GM23338 (cell line): Measurements from ENCODE around the gene BRD3. TPM values are rescaled to one million over a fixed set of nuclear protein-coding genes. Genes with fewer than 3 reads are reported as not detected.

ENCODE experiments used
- ATAC-seq: fragments of 200-7000 bp; cut with Tn5 transposase; 3 replicates; pipeline ENCODE4 v1.9.1; 2020
- DNase-seq: peaks from one replicate; pipeline ENCODE4 v3.0.0-alpha.2; 2015; ENCODE audit warnings: low spot score
- H2AFZ ChIP-seq: fragments of 200-600 bp; sonication (generic); 2 replicates; pipeline ENCODE4 v1.8.0; 2016; ENCODE audit warnings: antibody characterized with exemption, mild to moderate bottlenecking, moderate library complexity
- H3F3A ChIP-seq: fragments of 200-600 bp; sonication (generic); replicated peaks from 2 replicates; pipeline ENCODE4 v1.8.0; 2017; ENCODE audit warnings: antibody characterized with exemption, mixed run types, low read depth
- H3K27ac ChIP-seq: fragments of 200-600 bp; sonication (generic); 2 replicates; pipeline ENCODE4 v1.6.1; 2016; ENCODE audit warnings: low read depth
- H3K27me3 ChIP-seq: fragments of 200-600 bp; sonication (generic); 2 replicates; pipeline ENCODE4 v1.8.0; 2016; ENCODE audit warnings: mild to moderate bottlenecking, mixed run types, moderate library complexity; ENCODE audit not compliant: insufficient read depth
- H3K36me3 ChIP-seq: fragments of 200-600 bp; sonication (generic); 2 replicates; pipeline ENCODE4 v1.8.0; 2016; ENCODE audit warnings: mild to moderate bottlenecking; ENCODE audit not compliant: insufficient read depth
- H3K4me1 ChIP-seq: fragments of 200-600 bp; sonication (generic); 2 replicates; pipeline ENCODE4 v1.8.0; 2016; ENCODE audit warnings: mild to moderate bottlenecking, moderate library complexity; ENCODE audit not compliant: insufficient read depth
- H3K4me2 ChIP-seq: fragments of 200-600 bp; sonication (generic); 2 replicates; pipeline ENCODE4 v1.7.1; 2017; ENCODE audit warnings: mixed run types
- H3K4me3 ChIP-seq: fragments of 200-600 bp; sonication (generic); 2 replicates; pipeline ENCODE4 v1.6.1; 2016; ENCODE audit warnings: mixed run types
- H3K79me2 ChIP-seq: fragments of 200-600 bp; sonication (generic); replicated peaks from 2 replicates; pipeline ENCODE4 v1.8.0; 2017; ENCODE audit warnings: mild to moderate bottlenecking; ENCODE audit not compliant: insufficient read depth
- H3K9me2 ChIP-seq: fragments of 200-600 bp; sonication (generic); 2 replicates; pipeline ENCODE4 v1.8.0; 2017; ENCODE audit not compliant: insufficient read depth
- H4K20me1 ChIP-seq: fragments of 200-600 bp; sonication (generic); replicated peaks from 2 replicates; pipeline ENCODE4 v1.8.0; 2017; ENCODE audit warnings: mild to moderate bottlenecking; ENCODE audit not compliant: insufficient read depth
- H3K27ac Mint-ChIP-seq: 2 replicates; pipeline ENCODE4 v1.8.0; 2020; ENCODE audit warnings: inconsistent platforms, mild to moderate bottlenecking, moderate library complexity, mixed read lengths
- H3K27me3 Mint-ChIP-seq: 3 replicates; pipeline ENCODE4 v1.8.0; 2022; ENCODE audit warnings: low read depth, mild to moderate bottlenecking, moderate library complexity, mixed read lengths, inconsistent platforms; ENCODE audit not compliant: insufficient read depth, poor library complexity
- H3K36me3 Mint-ChIP-seq: 3 replicates; pipeline ENCODE4 v1.8.0; 2021; ENCODE audit warnings: low read depth, mild to moderate bottlenecking, inconsistent platforms, moderate library complexity, mixed read lengths
- H3K4me1 Mint-ChIP-seq: 3 replicates; pipeline ENCODE4 v1.8.0; 2020; ENCODE audit warnings: mild to moderate bottlenecking, inconsistent platforms, mixed read lengths
- H3K4me3 Mint-ChIP-seq: 3 replicates; pipeline ENCODE4 v1.8.0; 2021; ENCODE audit warnings: moderate library complexity, mild to moderate bottlenecking, inconsistent platforms, mixed read lengths
- H3K9me3 Mint-ChIP-seq: 3 replicates; pipeline ENCODE4 v1.8.0; 2020; ENCODE audit warnings: moderate library complexity, mild to moderate bottlenecking, inconsistent platforms, mixed read lengths
- NANOG ChIP-seq: IDR thresholded peaks from 2 replicates; pipeline ENCODE4 v1.6.1; 2016; ENCODE audit warnings: antibody characterized with exemption, borderline replicate concordance
- polyA plus RNA-seq: library from polyadenylated mRNA; unstranded; fragments of >200 nt; fragmentation: Nextera tagmentation; extraction: Ambion mirVana; gene quantifications from 2 replicates; pipeline ENCODE4 v1.2.1, GENCODE V29; 2016
- total RNA-seq: library from RNA; depleted of rRNA; stranded (reverse); fragments of >200 nt; shearing (Covaris generic); gene quantifications from 2 replicates; pipeline ENCODE4 v1.2.3, GENCODE V29; 2014
- TF ChIP-seq, protein P1 (sequence below), 2 experiments: fragments of 200-600 bp in 1 of 2; sonication (generic) in 1 of 2; conservative IDR thresholded peaks; 2 replicates each; pipeline versions ENCODE4 v1.5.1 to v1.6.1; 2016 to 2017; ENCODE audit warnings: antibody characterized with exemption in 2 of 2, low read depth in 2 of 2, mild to moderate bottlenecking in 2 of 2, moderate library complexity in 1 of 2
- TF ChIP-seq, protein P2 (sequence below): IDR thresholded peaks from one replicate; pipeline ENCODE4 v1.6.1; 2018; ENCODE audit warnings: antibody characterized with exemption; ENCODE audit not compliant: unreplicated experiment
- TF ChIP-seq, protein P3 (sequence below): fragments of 250-450 bp; sonication (Bioruptor Pico); IDR thresholded peaks from 2 replicates; pipeline ENCODE4 v1.5.0; 2020; ENCODE audit warnings: mild to moderate bottlenecking, moderate library complexity
- TF ChIP-seq, protein P4 (sequence below): IDR thresholded peaks from 2 replicates; pipeline ENCODE4 v1.6.1; 2016; ENCODE audit warnings: antibody characterized with exemption

The BRD3 gene
- total and polyA plus RNA-seq, 2 experiments from 2014 or later = 46.0 to 88.0 TPM

DNA sequence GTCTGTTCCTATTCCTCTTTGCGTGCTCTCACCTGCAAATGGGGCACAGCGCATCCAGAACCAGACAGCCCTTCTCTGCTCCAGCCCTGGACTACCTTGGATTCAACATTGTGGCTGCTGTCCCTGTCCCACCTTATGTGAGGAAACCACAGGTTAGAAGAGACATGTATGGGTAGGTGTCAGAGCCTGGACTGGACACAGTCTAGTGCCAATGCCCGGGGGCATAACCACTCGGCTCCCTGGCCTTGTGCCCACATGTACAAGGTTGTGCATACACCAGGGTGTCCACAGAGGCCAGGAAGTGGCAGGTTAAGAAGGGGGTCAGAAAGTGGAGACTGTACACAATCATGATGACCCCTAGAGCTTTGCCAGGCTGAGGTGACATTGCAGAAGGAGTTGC lies 22.1 kb upstream of the BRD3 start:
- peaks cover 4% of the 10 kb centered on the region; the same call in 1 of the 3 replicates for H3K4me1 Mint-ChIP-seq
- H3K27me3 ChIP-seq = no peaks in the 10 kb centered on the region
- no peak overlapping the region for H3K27ac ChIP-seq
- no peak overlapping the region for H2AFZ ChIP-seq
- H3K27me3 Mint-ChIP-seq = peaks cover 11% of the 10 kb centered on the region
- 0 out of 2 replicates have a peak, but pooled peaks cover 4% of the 10 kb centered on the region for H3F3A ChIP-seq
- no peak overlapping the region for H3K27ac Mint-ChIP-seq
- H4K20me1 ChIP-seq = no peaks in the 10 kb centered on the region
- H3K4me2 ChIP-seq = no peak overlapping the region
- no peak overlapping the region for H3K4me3 Mint-ChIP-seq
- H3K36me3 ChIP-seq = no peaks in the 10 kb centered on the region
- TF ChIP-seq, protein P1, sequence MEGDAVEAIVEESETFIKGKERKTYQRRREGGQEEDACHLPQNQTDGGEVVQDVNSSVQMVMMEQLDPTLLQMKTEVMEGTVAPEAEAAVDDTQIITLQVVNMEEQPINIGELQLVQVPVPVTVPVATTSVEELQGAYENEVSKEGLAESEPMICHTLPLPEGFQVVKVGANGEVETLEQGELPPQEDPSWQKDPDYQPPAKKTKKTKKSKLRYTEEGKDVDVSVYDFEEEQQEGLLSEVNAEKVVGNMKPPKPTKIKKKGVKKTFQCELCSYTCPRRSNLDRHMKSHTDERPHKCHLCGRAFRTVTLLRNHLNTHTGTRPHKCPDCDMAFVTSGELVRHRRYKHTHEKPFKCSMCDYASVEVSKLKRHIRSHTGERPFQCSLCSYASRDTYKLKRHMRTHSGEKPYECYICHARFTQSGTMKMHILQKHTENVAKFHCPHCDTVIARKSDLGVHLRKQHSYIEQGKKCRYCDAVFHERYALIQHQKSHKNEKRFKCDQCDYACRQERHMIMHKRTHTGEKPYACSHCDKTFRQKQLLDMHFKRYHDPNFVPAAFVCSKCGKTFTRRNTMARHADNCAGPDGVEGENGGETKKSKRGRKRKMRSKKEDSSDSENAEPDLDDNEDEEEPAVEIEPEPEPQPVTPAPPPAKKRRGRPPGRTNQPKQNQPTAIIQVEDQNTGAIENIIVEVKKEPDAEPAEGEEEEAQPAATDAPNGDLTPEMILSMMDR (conservative IDR thresholded peaks at IDR 0.05; ENCODE audit: low read depth in 2 of 2) = no peak
- no peak for TF ChIP-seq NANOG
- TF ChIP-seq, protein P2, sequence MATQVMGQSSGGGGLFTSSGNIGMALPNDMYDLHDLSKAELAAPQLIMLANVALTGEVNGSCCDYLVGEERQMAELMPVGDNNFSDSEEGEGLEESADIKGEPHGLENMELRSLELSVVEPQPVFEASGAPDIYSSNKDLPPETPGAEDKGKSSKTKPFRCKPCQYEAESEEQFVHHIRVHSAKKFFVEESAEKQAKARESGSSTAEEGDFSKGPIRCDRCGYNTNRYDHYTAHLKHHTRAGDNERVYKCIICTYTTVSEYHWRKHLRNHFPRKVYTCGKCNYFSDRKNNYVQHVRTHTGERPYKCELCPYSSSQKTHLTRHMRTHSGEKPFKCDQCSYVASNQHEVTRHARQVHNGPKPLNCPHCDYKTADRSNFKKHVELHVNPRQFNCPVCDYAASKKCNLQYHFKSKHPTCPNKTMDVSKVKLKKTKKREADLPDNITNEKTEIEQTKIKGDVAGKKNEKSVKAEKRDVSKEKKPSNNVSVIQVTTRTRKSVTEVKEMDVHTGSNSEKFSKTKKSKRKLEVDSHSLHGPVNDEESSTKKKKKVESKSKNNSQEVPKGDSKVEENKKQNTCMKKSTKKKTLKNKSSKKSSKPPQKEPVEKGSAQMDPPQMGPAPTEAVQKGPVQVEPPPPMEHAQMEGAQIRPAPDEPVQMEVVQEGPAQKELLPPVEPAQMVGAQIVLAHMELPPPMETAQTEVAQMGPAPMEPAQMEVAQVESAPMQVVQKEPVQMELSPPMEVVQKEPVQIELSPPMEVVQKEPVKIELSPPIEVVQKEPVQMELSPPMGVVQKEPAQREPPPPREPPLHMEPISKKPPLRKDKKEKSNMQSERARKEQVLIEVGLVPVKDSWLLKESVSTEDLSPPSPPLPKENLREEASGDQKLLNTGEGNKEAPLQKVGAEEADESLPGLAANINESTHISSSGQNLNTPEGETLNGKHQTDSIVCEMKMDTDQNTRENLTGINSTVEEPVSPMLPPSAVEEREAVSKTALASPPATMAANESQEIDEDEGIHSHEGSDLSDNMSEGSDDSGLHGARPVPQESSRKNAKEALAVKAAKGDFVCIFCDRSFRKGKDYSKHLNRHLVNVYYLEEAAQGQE = no peak
- TF ChIP-seq, protein P3, sequence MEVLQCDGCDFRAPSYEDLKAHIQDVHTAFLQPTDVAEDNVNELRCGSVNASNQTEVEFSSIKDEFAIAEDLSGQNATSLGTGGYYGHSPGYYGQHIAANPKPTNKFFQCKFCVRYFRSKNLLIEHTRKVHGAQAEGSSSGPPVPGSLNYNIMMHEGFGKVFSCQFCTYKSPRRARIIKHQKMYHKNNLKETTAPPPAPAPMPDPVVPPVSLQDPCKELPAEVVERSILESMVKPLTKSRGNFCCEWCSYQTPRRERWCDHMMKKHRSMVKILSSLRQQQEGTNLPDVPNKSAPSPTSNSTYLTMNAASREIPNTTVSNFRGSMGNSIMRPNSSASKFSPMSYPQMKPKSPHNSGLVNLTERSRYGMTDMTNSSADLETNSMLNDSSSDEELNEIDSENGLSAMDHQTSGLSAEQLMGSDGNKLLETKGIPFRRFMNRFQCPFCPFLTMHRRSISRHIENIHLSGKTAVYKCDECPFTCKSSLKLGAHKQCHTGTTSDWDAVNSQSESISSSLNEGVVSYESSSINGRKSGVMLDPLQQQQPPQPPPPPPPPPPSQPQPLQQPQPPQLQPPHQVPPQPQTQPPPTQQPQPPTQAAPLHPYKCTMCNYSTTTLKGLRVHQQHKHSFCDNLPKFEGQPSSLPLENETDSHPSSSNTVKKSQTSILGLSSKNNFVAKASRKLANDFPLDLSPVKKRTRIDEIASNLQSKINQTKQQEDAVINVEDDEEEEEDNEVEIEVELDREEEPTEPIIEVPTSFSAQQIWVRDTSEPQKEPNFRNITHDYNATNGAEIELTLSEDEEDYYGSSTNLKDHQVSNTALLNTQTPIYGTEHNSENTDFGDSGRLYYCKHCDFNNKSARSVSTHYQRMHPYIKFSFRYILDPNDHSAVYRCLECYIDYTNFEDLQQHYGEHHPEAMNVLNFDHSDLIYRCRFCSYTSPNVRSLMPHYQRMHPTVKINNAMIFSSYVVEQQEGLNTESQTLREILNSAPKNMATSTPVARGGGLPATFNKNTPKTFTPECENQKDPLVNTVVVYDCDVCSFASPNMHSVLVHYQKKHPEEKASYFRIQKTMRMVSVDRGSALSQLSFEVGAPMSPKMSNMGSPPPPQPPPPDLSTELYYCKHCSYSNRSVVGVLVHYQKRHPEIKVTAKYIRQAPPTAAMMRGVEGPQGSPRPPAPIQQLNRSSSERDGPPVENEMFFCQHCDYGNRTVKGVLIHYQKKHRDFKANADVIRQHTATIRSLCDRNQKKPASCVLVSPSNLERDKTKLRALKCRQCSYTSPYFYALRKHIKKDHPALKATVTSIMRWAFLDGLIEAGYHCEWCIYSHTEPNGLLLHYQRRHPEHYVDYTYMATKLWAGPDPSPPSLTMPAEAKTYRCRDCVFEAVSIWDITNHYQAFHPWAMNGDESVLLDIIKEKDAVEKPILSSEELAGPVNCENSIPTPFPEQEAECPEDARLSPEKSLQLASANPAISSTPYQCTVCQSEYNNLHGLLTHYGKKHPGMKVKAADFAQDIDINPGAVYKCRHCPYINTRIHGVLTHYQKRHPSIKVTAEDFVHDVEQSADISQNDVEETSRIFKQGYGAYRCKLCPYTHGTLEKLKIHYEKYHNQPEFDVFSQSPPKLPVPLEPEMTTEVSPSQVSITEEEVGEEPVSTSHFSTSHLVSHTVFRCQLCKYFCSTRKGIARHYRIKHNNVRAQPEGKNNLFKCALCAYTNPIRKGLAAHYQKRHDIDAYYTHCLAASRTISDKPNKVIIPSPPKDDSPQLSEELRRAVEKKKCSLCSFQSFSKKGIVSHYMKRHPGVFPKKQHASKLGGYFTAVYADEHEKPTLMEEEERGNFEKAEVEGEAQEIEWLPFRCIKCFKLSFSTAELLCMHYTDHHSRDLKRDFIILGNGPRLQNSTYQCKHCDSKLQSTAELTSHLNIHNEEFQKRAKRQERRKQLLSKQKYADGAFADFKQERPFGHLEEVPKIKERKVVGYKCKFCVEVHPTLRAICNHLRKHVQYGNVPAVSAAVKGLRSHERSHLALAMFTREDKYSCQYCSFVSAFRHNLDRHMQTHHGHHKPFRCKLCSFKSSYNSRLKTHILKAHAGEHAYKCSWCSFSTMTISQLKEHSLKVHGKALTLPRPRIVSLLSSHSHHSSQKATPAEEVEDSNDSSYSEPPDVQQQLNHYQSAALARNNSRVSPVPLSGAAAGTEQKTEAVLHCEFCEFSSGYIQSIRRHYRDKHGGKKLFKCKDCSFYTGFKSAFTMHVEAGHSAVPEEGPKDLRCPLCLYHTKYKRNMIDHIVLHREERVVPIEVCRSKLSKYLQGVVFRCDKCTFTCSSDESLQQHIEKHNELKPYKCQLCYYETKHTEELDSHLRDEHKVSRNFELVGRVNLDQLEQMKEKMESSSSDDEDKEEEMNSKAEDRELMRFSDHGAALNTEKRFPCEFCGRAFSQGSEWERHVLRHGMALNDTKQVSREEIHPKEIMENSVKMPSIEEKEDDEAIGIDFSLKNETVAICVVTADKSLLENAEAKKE (CRISPR knock-in tag) = no peak
- TF ChIP-seq, protein P4, sequence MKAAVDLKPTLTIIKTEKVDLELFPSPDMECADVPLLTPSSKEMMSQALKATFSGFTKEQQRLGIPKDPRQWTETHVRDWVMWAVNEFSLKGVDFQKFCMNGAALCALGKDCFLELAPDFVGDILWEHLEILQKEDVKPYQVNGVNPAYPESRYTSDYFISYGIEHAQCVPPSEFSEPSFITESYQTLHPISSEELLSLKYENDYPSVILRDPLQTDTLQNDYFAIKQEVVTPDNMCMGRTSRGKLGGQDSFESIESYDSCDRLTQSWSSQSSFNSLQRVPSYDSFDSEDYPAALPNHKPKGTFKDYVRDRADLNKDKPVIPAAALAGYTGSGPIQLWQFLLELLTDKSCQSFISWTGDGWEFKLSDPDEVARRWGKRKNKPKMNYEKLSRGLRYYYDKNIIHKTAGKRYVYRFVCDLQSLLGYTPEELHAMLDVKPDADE = no peak
- no peaks in the 10 kb centered on the region for H3K79me2 ChIP-seq
- DNase-seq (no peak), ATAC-seq (no peak)
- H3K9me2 ChIP-seq = no peaks in the 10 kb centered on the region
- no peak overlapping the region for H3K4me3 ChIP-seq
- H3K36me3 Mint-ChIP-seq = no peaks in the 10 kb centered on the region; the same call in 2 of the 3 replicates
- peaks cover 2% of the 10 kb centered on the region; the same call in 2 of the 3 replicates for H3K9me3 Mint-ChIP-seq
- peaks cover 3% of the 10 kb centered on the region; the same call in 1 of the 2 replicates for H3K4me1 ChIP-seq
